HEK293T (cell line): ENCODE data around the gene PTPN3.

Experiments
- CTCF ChIA-PET: fragments of 350-600 bp; formaldehyde crosslinking; extraction: SDS; loops from one replicate; lab custom pipeline; 2021; ENCODE audit warnings: antibody characterized with exemption, inconsistent platforms; lab: Yijun Ruan, JAX
- POLR2A ChIA-PET: fragments of 350-600 bp; formaldehyde crosslinking; extraction: SDS; loops from one replicate; lab custom pipeline; 2020; ENCODE audit warnings: antibody characterized with exemption, inconsistent platforms; lab: Yijun Ruan, JAX
- DNase-seq: peaks from one replicate; pipeline ENCODE4 v3.0.0; 2012; ENCODE audit warnings: mixed read lengths; ENCODE audit errors: extremely low spot score
- ARNT ChIP-seq: fragments of 450-650 bp; IDR thresholded peaks from 2 replicates; pipeline ENCODE4 v1.6.1; 2017; ENCODE audit warnings: mild to moderate bottlenecking
- BHLHE40 ChIP-seq: fragments of 450-650 bp; IDR thresholded peaks from 2 replicates; pipeline ENCODE4 v1.6.1; 2016; ENCODE audit warnings: mild to moderate bottlenecking, moderate library complexity, borderline replicate concordance
- CTBP1 ChIP-seq: fragments of 450-650 bp; IDR thresholded peaks from 2 replicates; pipeline ENCODE4 v1.6.1; 2016; ENCODE audit warnings: borderline replicate concordance
- ELF4 ChIP-seq: fragments of 450-650 bp; IDR thresholded peaks from 2 replicates; pipeline ENCODE4 v1.6.1; 2017; ENCODE audit warnings: antibody characterized with exemption
- FOXA1 ChIP-seq: fragments of 450-650 bp; IDR thresholded peaks from 2 replicates; pipeline ENCODE4 v1.6.1; 2016; ENCODE audit warnings: mild to moderate bottlenecking
- FOXK2 ChIP-seq: fragments of 450-650 bp; IDR thresholded peaks from 2 replicates; pipeline ENCODE4 v1.6.1; 2016; ENCODE audit warnings: mild to moderate bottlenecking
- FOXM1 ChIP-seq: fragments of 450-650 bp; IDR thresholded peaks from 2 replicates; pipeline ENCODE4 v1.6.1; 2017; ENCODE audit warnings: mild to moderate bottlenecking, borderline replicate concordance
- HDGF ChIP-seq: fragments of 450-650 bp; IDR thresholded peaks from 2 replicates; pipeline ENCODE4 v1.6.1; 2017; ENCODE audit warnings: antibody characterized with exemption, borderline replicate concordance
- L3MBTL2 ChIP-seq: fragments of 450-650 bp; conservative IDR thresholded peaks from 2 replicates; pipeline ENCODE4 v1.6.1; 2016; ENCODE audit warnings: mild to moderate bottlenecking
- LEF1 ChIP-seq: fragments of 450-650 bp; IDR thresholded peaks from 2 replicates; pipeline ENCODE4 v1.6.1; 2017; ENCODE audit warnings: mild to moderate bottlenecking, borderline replicate concordance
- NFRKB ChIP-seq: fragments of 450-650 bp; IDR thresholded peaks from 2 replicates; pipeline ENCODE4 v1.6.1; 2016; ENCODE audit warnings: mild to moderate bottlenecking, moderate library complexity
- PKNOX1 ChIP-seq: fragments of 450-650 bp; IDR thresholded peaks from 2 replicates; pipeline ENCODE4 v1.6.1; 2016
- SP1 ChIP-seq: fragments of 450-650 bp; IDR thresholded peaks from 2 replicates; pipeline ENCODE4 v1.6.1; 2017
- SUZ12 ChIP-seq: fragments of 450-650 bp; IDR thresholded peaks from 2 replicates; pipeline ENCODE4 v1.6.1; 2016; ENCODE audit warnings: mild to moderate bottlenecking
- TARDBP ChIP-seq: fragments of 450-650 bp; IDR thresholded peaks from 2 replicates; pipeline ENCODE4 v1.6.1; 2016
- ZNF384 ChIP-seq: fragments of 450-650 bp; IDR thresholded peaks from 2 replicates; pipeline ENCODE4 v1.6.1; 2016

PTPN3 gene

GRCh38 chr9:109459423-109459822 lies 38.7 kb downstream of the PTPN3 start:
- TF ChIP-seq ZNF384 (peak; percentile 42; the same call in 1 of the 2 replicates), L3MBTL2 (no peak)
- no peak for DNase-seq
- CTCF ChIA-PET = interaction anchor here (0.6 to 3.1 kb wide), 2 partner anchors 10 to 102 kb away, joined by 4 to 17 read pairs; no protein-coding TSS in a partner anchor
- POLR2A ChIA-PET = no interaction called here

DNA sequence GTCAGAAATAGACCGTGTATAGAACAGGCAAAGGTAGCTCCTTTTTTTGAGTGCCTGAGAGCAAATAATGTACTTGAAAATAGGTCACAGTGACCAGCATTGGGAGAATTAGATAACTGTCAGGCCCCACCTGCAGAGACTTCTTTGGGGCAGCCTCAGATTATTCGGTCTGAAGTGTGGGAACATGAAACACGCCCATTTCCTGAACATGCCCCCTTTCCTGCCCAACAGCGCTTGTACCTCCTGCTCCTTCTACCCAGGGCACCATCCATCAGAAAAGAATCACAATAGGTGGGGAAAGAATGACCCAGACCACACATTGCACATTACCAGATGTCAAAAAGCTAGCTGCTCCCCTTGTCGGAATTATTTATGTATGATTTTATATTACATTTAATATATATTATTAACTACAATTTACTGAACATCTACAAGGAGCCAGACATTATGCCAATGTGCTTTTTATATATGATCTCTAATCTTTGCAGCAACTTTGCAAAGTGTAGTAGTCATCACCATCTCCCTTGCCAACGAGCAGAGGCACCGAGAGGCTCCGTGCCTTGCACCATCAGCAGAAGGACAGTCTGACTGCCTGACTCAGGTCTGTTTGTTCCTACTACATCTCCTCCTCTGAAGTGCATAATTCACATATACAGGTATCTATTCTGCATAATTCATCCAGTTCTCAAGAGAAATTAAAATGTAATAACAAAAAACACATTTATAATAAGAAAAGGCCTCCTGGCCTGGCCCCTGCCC lies 39.5 kb downstream of the PTPN3 start:
- no peak for DNase-seq
- ChIA-PET POLR2A (interaction anchor here (1.5 kb wide), 1 partner anchor 10 kb away, joined by 5 read pairs; no protein-coding TSS in a partner anchor), CTCF (interaction anchor here (0.6 to 3.1 kb wide), 3 partner anchors 11 to 101 kb away, joined by 4 to 17 read pairs (median 7); no protein-coding TSS in a partner anchor)
- no peak for TF ChIP-seq CTBP1
- no peak for TF ChIP-seq LEF1
- TF ChIP-seq HDGF = no peak
- no peak for TF ChIP-seq FOXK2
- TF ChIP-seq L3MBTL2 = no peak
- TF ChIP-seq BHLHE40 = no peak

- DNase-seq = no peak
- ChIA-PET CTCF (interaction anchor here (3.1 kb wide), 1 partner anchor 13 kb away, joined by 17 read pairs; no protein-coding TSS in a partner anchor), POLR2A (interaction anchor here (1.5 kb wide), 1 partner anchor 9 kb away, joined by 5 read pairs; no protein-coding TSS in a partner anchor)
- TF ChIP-seq LEF1 (no peak), PKNOX1 (no peak), ELF4 (no peak), TARDBP (no peak), SP1 (no peak), NFRKB (no peak), ARNT (no peak), FOXM1 (no peak), CTBP1 (no peak), L3MBTL2 (no peak), SUZ12 (no peak), BHLHE40 (no peak), ZNF384 (no peak), FOXA1 (no peak), HDGF (no peak), FOXK2 (no peak)
Observed at GRCh38 chr9:109456811-109457210, 41.3 kb downstream of the PTPN3 start.

GRCh38 chr9:109455861-109456260 lies 42.2 kb downstream of the PTPN3 start:
- ChIA-PET CTCF (interaction anchor here (1.0 kb wide), 1 partner anchor 8 kb away, joined by 3 read pairs; no protein-coding TSS in a partner anchor), POLR2A (no interaction called here)
- TF ChIP-seq LEF1 (no peak), FOXM1 (no peak), ZNF384 (no peak), ELF4 (no peak), TARDBP (no peak), PKNOX1 (no peak), NFRKB (no peak), L3MBTL2 (no peak), HDGF (no peak), ARNT (no peak), BHLHE40 (no peak), FOXK2 (no peak)
- DNase-seq = no peak

DNA sequence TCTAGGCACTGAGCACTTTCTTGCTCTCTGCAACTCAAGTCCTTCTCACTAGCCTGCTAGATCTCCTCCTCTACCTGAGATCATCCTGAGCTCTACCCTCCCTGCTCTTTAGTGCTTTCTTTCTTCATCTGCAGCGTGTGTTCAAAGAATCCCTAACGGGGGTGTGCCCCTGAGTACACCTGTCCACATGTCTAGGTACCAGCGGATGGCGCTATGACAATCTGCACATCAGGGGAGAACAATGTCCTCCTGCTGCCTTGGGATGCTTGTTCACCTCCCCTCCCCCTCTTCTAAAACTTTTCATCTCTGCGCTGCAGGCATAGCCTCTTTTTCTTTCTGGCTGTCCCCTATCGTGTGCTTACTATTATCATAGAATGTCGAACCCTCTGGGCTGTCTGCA lies 42.7 kb downstream of the PTPN3 start:
- DNase-seq = no peak
- POLR2A ChIA-PET = no interaction called here
- no peak for TF ChIP-seq PKNOX1
- no peak for TF ChIP-seq LEF1
- TF ChIP-seq FOXK2 = no peak
- no peak for TF ChIP-seq SUZ12
- TF ChIP-seq BHLHE40 = no peak
- TF ChIP-seq ZNF384 = no peak
- TF ChIP-seq NFRKB = no peak
- TF ChIP-seq SP1 = no peak
- TF ChIP-seq CTBP1 = no peak
- no peak for TF ChIP-seq L3MBTL2
- no peak for TF ChIP-seq FOXM1
- no peak for TF ChIP-seq ARNT
- no peak for TF ChIP-seq ELF4
- TF ChIP-seq TARDBP = no peak
- TF ChIP-seq FOXA1 = no peak
- CTCF ChIA-PET = interaction anchor here (1.0 kb wide), 1 partner anchor 9 kb away, joined by 3 read pairs; no protein-coding TSS in a partner anchor

DNA sequence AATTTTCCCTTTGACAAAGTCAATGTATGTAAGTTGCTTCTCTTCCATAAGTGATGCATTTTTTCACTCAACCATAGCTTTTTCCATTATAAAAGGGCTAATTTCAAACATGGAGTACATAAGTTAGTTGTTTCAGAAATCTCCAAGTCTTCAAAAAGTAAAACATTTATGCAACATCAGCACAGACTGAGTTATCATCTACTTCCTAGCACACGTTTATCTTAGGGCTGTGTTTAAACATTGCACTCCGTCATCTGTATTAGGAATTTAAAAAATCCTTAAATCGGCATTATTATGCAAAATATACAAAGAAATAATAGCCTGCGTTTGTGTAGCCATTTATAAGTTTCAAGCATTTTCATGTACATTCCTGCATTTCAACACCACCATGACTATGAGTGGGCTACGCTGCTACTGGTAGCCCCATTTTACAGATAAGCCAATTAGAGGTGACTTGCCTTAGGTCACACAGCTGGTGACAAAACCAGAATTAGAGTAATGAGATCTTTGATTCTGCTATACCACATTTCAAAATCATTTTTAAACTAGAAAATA lies 43.4 kb downstream of the PTPN3 start:
- POLR2A ChIA-PET = no interaction called here
- no peak for DNase-seq
- TF ChIP-seq CTBP1 (no peak), BHLHE40 (no peak), TARDBP (no peak), L3MBTL2 (no peak), FOXK2 (no peak), LEF1 (no peak), PKNOX1 (no peak), ARNT (no peak), SP1 (no peak), FOXM1 (no peak), FOXA1 (no peak), HDGF (no peak), NFRKB (no peak), SUZ12 (no peak), ELF4 (no peak), ZNF384 (no peak)
- CTCF ChIA-PET = interaction anchor here (1.2 to 2.3 kb wide), 2 partner anchors 14 to 15 kb away, joined by 7 to 8 read pairs; no protein-coding TSS in a partner anchor
